NCI-H510A (cell line): ENCODE data around the gene DEPP1.

Experiments
- DNase-seq: peaks from one replicate; lab custom pipeline; 2025; lab: John Stamatoyannopoulos, UW

DEPP1 gene

GRCh38 chr10:44966129-44966815 lies 12.3 kb downstream of the DEPP1 start:
- no peak for DNase-seq

DNA sequence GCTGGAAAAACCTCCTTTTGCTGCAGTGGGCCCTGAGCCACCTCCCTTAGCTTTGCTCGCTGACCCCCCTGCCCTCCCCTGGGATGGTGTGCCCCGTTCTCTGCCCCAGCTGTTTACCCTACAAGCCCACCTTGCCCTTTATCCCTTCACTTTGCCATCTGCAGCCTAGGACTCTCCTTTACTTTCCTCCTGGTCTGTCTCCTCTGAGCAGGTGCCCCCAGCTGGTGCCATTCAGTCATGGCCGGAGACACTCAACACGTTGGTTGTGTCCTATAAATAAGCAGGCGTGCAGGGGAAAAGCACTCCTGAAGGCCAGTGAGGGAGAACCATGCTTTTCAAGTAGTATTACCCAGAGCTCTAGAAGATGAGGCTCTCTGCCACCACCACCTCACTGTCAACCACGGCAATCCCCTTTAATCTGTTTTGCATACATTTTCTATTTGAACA lies 12.9 kb downstream of the DEPP1 start:
- DNase-seq = peak; percentile 28

GRCh38 chr10:44965104-44965503 lies 13.5 kb downstream of the DEPP1 start:
- no peak for DNase-seq

DNA sequence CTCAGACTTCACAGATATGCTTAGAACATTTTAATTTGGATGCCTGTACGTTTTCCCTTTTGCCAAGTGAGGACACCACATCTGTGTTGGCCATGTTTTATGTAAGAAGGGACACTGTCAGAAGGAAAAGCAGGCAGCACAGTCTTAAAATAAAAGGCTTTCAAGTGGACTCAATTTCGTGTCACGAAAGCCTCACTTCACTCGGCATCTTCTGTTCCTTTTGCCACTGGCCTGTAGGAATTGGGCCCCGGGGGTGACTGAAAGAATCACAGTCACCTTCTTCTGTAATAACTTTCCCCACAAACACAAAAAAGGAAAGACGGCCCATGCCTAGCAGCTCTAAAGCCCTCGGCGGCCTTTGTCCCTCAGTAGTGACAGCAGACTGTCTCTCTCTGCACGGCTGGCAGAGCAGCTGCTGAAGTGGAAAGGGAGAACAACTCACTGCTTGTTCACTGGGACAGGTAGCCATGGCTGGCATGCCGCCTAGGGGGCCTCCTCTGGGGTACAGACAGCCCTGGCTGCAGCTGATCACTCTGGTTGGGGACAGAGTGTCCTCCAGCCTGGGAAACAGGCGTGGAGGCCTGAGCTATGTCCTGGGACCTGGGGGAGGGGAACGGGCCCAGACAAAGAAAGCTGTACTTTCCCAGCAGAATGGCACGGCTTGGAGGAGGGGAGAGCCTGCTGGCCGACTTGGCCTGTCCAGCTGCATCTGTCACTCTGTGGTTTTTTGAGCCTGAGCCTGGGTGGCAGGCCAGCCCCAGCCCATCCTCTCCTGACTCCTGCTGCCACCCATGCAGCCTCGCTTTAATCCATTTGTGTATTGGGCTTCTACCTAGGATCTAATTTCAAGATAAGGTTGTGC lies 14.6 kb downstream of the DEPP1 start:
- DNase-seq = no peak

DNA sequence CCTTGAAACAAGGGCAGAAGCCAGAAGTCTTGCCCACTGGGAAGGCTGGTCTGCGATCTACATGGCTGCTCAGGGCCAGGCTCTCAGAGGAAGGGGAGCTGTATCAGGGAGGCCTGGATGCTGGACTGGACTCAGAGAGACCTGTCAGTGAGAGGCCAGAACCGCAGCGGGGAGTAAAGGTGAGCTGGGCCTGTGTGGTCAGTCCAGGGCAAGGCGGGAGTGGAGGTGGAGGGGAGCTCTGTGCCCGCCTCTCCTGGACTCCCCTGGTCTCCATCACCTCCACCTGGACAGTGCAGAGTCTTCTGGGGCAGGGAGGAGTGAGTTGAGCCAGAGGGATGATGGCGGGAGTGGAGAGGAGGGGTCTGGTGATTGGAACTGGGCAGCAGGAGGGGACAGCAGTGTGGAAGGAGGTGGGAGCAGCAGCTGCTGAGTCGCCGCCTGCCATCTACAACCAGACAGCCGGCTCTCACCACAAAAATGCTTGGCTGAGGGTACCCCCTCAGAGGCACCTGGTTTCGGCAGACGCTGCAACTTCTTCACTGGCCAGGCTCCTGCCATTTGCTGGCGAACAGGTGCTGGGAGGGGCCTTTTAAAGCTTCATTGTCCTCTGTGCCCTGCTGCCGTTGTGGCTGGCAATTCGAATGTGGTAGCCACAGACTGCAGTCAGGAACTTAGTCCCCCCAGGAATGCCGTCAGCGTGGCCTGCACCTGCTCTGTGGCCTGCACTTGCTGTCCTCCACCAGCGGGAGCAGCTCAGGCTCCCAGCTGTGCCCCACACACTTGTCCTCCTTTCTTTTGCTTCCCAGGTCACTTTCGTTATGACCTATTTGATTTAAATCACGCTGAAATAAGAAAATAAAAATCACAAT lies 15.5 kb downstream of the DEPP1 start:
- DNase-seq = peak; percentile 50

DNA sequence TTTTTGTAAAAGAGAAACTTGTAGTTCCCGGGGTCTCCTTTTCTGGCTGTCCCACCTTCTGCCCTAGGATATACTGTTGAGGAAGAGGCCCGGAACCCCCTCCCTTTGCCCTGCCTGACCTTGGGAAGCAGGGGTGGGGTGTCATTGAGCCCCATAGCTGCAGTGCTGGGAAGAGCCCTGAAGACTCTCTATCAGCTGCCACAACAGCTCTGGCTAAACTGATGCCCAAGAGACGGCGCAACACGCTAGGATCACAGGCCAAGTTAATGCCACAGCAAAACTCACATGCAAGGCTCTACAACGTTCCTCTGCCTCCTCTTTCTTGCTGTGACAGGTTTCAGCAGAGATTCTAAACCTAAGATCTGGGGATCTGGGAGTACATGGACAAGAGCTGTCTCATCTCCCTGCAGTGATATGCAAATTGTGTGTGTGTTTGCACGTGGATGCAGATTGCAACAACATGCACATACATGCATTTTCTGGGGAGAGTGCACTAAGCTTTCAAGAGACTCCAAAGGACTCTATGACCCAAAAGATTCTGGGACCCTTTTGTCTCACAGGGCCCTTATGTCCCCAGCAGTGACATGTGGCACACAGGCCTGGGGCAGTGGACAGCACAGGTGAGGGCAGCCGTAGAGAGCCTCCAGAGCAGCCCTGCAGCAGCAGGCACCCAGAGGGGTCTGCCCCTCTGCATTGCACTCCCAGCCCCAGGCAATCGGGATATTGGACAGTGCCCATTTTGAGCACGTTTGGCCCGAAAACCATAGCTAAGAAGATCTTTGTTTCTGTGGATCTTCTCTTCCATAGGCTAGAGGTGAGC lies 16.5 kb downstream of the DEPP1 start:
- DNase-seq = no peak

DNA sequence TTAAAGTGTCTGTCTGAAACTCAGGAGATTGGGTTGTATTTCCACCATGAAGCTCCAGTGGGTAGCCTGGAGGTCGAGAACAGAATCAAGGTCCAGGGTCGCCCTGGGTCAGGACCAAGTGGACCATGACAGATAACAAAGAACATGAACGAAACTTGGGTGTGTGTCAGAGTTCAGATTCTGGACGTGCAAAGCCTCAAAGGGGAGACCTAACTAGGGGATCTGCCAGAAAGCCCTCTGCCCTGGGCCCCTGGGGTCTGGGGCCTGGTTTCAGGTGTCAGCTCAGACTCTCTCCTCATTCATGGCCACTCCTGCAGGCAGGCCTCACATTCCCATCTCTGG lies 17.4 kb downstream of the DEPP1 start:
- no peak for DNase-seq

- no peak for DNase-seq
Observed at GRCh38 chr10:44960482-44961229, 18.0 kb downstream of the DEPP1 start.

DNA sequence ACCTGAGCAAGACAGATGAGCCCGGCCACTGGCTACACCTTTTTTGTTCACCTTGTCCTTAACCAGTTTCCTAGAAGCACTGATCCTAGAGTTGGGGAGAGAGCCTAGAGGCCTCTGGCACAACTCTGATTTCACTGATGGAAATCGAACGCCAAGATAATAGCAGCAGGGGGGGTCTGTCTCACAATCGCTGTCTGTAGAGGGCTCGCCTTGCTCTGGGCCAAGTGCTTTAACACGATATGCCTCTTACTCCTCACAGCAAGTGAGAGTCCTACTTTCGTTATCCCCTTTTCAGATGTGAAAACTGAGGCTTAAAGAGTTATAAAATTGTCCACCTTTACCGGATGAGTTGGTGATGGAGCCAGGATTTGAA lies 18.5 kb downstream of the DEPP1 start:
- no peak for DNase-seq

DNA sequence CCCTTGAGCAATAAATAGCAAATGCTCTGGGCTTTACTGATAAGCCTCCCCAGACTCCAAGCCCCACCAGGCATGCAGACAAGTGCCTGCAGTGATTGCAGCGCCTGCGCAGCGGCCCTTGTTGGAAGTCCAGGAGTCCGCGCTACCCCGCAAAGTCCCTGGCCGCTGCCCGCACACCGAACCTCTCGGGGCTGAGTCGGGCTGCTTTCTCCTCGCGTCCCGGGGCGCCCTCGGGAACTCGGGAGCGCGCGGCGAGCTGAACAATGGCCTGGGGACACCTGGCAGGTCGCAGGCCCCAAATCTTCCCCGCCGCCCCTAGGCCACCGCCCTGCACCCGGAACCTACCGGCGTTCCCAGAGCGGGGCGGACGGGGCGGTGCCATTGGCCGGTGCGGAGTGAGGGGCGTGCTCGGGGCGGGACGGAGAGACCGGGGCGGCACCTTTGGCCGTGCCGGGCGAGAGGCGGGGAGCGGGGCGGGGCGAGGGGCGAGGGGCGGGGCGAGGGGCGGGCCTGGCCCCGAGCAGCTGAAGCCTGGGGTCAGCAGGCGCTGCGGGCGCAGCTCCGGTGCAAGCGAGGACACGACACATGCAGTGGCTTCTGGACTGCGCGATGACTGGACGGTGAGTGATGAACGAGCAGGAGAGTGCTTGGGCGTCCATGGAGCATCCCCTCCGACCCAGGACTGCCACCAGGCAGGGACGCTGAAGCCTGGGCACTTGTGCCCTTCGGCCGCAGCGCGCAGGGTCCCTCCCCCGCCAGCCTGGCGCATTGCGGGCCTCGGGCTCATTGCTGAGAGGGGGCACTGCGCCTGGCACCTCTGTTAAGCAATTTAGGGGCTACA lies 19.1 kb downstream of the DEPP1 start, which contains the start of gene RASSF4:
TSS of gene RASSF4 (plus strand) at position 556 of the 841 bp plus-strand sequence. CDS start 10,401 bp downstream, outside the sequence.
- DNase-seq = peak; percentile 56

GRCh38 chr10:44958898-44959246 lies 19.7 kb downstream of the DEPP1 start:
- no peak for DNase-seq

GRCh38 chr10:44958196-44958897 lies 20.3 kb downstream of the DEPP1 start:
- DNase-seq = no peak

DNA sequence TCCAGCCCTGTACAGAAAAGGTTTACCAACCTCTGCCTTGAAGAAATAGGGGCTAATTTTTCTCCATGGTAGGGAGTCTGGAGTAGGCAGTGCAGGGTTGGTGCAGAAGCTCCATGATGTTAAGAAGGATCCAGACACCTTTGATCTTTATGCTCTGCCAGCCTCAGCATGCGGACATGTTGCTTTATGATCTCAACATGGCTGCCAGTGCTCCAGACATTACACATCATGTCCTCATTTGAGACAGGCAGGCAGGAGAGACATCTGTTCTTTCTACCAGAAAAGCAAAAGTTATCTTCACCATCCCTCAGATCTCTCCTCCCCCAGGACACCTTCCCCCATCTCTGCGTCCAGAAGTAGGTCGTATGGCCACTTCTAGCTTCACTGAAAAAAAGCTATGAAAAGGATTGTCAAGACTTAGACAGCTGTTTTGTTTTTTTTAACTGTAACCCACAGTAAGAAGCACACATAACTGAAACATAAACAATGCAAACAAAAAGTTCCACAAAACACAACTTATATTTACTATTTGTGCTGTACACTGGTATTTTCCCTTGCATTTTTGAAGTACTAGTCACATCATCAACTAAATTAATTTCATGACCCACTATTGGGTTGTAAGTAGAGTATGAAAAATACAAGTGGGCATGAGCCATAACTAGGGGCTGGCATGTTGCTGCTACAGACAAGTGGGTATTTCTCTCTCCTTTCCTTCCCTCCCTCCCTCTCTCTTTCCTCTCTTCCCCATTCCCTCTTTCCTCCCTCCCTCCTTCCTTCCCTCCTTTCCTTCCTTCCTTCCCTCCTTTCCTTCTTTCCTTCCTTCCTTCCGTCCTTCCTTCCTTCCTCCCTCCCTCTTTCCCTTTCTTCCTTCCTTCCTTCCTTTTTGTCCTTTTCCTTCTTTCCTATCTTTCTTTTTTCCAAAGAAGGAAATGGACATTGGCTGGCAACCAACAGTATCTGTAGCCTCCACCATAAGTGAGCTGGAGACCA lies 21.6 kb downstream of the DEPP1 start:
- DNase-seq = no peak

DNA sequence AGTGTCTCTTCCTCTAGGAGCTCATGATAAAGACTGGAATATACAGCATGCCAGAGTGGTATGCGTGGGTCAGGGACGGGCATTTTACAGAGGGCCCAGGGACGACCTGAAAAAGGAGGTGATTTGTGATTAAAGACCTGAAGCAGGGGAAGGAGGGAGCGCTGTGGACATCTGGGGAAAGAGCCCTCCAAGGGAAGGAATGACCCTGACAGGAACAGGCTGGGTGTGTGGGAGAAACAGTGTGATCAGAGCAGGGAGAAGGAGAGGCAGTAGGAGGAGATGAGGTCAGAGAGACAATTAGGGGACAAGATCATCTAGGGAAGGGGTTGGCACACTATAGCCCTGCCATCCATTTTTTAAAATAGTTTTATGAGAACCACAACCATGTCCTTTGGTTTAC lies 22.4 kb downstream of the DEPP1 start:
- no peak for DNase-seq

- DNase-seq = no peak
Observed at GRCh38 chr10:44955413-44956070, 23.1 kb downstream of the DEPP1 start.

DNA sequence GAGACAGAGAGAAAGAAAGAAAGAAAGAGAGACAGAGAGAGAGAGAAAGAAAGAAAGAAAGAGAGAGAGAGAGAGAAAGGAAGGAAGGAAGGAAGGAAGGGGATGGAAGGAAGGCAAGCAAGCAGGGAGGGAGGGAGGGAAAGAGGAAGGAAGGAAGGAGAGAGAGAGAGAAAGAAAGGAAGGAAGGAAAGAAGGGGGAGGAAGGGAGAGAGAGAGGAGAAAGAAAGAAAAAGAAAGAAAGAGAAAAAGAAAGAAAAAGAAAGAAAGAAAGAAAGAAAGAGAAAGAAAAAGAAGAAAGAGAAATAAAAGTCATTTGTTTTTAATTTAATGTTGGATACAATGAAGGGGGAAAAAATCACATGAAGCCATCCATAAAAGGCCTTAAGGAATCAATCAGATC lies 23.6 kb downstream of the DEPP1 start:
- DNase-seq = no peak

- DNase-seq = no peak
Observed at GRCh38 chr10:44954042-44954441, 24.6 kb downstream of the DEPP1 start.
